NCI-H1105 treated with DMSO at 0.1 percent for 48 hours (cell line): Measurements from ENCODE around the gene TCEANC2.

Source experiments
- DNase-seq: peaks from one replicate; lab custom pipeline; 2025; lab: John Stamatoyannopoulos, UW

Gene TCEANC2

GRCh38 chr1:54114001-54114400, 60.6 kb downstream of the TCEANC2 start:
- DNase-seq = no peak

- no peak for DNase-seq
Observed at GRCh38 chr1:54114955-54115354, 61.5 kb downstream of the TCEANC2 start.

- DNase-seq = no peak
Observed at GRCh38 chr1:54115520-54115919, 62.1 kb downstream of the TCEANC2 start.

- DNase-seq = no peak
Observed at GRCh38 chr1:54117815-54118563, 64.6 kb downstream of the TCEANC2 start.

- DNase-seq = no peak
Observed at GRCh38 chr1:54118704-54119103, 65.3 kb downstream of the TCEANC2 start.

- DNase-seq = no peak
Observed at GRCh38 chr1:54120018-54120697, 66.8 kb downstream of the TCEANC2 start.

- no peak for DNase-seq
Observed at GRCh38 chr1:54120698-54121481, 67.5 kb downstream of the TCEANC2 start.

- DNase-seq = peak; percentile 15
Observed at GRCh38 chr1:54121482-54122134, 68.2 kb downstream of the TCEANC2 start.

GRCh38 chr1:54122135-54122751, 68.8 kb downstream of the TCEANC2 start:
- no peak for DNase-seq

GRCh38 chr1:54122992-54123391, 69.6 kb downstream of the TCEANC2 start:
- DNase-seq = no peak

GRCh38 chr1:54124472-54124871, 71.1 kb downstream of the TCEANC2 start:
- DNase-seq = peak; percentile 84

- DNase-seq = no peak
Observed at GRCh38 chr1:54124906-54125305, 71.5 kb downstream of the TCEANC2 start.

GRCh38 chr1:54125386-54126070, 72.1 kb downstream of the TCEANC2 start:
- no peak for DNase-seq

GRCh38 chr1:54126271-54126815, 72.9 kb downstream of the TCEANC2 start:
- no peak for DNase-seq

GRCh38 chr1:54127594-54128300, 74.3 kb downstream of the TCEANC2 start:
- DNase-seq = no peak

- DNase-seq = no peak
Observed at GRCh38 chr1:54129858-54130257, 76.5 kb downstream of the TCEANC2 start.

GRCh38 chr1:54131419-54131818, 78.0 kb downstream of the TCEANC2 start:
- DNase-seq = no peak

- DNase-seq = no peak
Observed at GRCh38 chr1:54132495-54132894, 79.1 kb downstream of the TCEANC2 start.

- DNase-seq = no peak
Observed at GRCh38 chr1:54134295-54134694, 80.9 kb downstream of the TCEANC2 start.

GRCh38 chr1:54135436-54136120, 82.2 kb downstream of the TCEANC2 start:
- no peak for DNase-seq
